DND-41 (cell line): ENCODE results near the gene MKX.

Experiments
- ATAC-seq: fragments of 200-7000 bp; cut with Tn5 transposase; 3 replicates; pipeline ENCODE4 v1.9.1; 2021; ENCODE audit warnings: low read depth; ENCODE audit not compliant: insufficient read depth
- DNase-seq: peaks from one replicate; pipeline ENCODE4 v3.0.0-alpha.2; 2020
- H2AFZ ChIP-seq: 2 replicates; pipeline ENCODE4 v1.6.0; 2012; ENCODE audit warnings: low read depth, low read length
- H3K27ac ChIP-seq: 2 replicates; pipeline ENCODE4 v1.5.1; 2012; ENCODE audit warnings: low read length, inconsistent platforms
- H3K27me3 ChIP-seq: fragments of 200-600 bp; sonication (generic); 2 replicates; pipeline ENCODE4 v1.6.0; 2012; ENCODE audit warnings: low read length, mild to moderate bottlenecking, inconsistent platforms; ENCODE audit not compliant: insufficient read depth, poor library complexity
- H3K36me3 ChIP-seq: 2 replicates; pipeline ENCODE4 v1.5.1; 2012; ENCODE audit warnings: low read length, inconsistent platforms; ENCODE audit not compliant: insufficient read depth
- H3K4me1 ChIP-seq: 2 replicates; pipeline ENCODE4 v1.5.1; 2012; ENCODE audit warnings: mild to moderate bottlenecking, low read length; ENCODE audit not compliant: insufficient read depth
- H3K4me2 ChIP-seq: 2 replicates; pipeline ENCODE4 v1.6.0; 2012; ENCODE audit warnings: mild to moderate bottlenecking, moderate library complexity, low read length, inconsistent platforms; ENCODE audit not compliant: insufficient read depth
- H3K4me3 ChIP-seq, 2 experiments: fragments of 200-600 bp in 1 of 2; shearing (Covaris generic) in 1 of 2; 2 replicates each; pipeline ENCODE4 v1.5.1; 2012 to 2016; ENCODE audit warnings: inconsistent platforms in 2 of 2, low read length in 2 of 2, mild to moderate bottlenecking in 2 of 2, low read depth in 1 of 2, moderate library complexity in 1 of 2
- H3K79me2 ChIP-seq: 2 replicates; pipeline ENCODE4 v1.6.0; 2012; ENCODE audit warnings: low read length, inconsistent platforms; ENCODE audit not compliant: insufficient read depth
- H3K9ac ChIP-seq: 2 replicates; pipeline ENCODE4 v1.6.0; 2012; ENCODE audit warnings: low read depth, mild to moderate bottlenecking, inconsistent platforms, low read length, moderate library complexity
- H3K9me3 ChIP-seq: 2 replicates; pipeline ENCODE4 v1.5.1; 2012; ENCODE audit warnings: low read length, moderate library complexity, mild to moderate bottlenecking, inconsistent platforms; ENCODE audit not compliant: insufficient read depth, severe bottlenecking
- H4K20me1 ChIP-seq: 2 replicates; pipeline ENCODE4 v1.6.0; 2012; ENCODE audit warnings: low read length; ENCODE audit not compliant: insufficient read depth
- CTCF ChIP-seq: IDR thresholded peaks from 2 replicates; pipeline ENCODE4 v1.5.1; 2012; ENCODE audit warnings: borderline replicate concordance, low read length, moderate library complexity, mild to moderate bottlenecking; ENCODE audit not compliant: poor library complexity, severe bottlenecking; ENCODE audit errors: extremely low read depth
- EZH2 ChIP-seq: IDR thresholded peaks from 3 replicates; pipeline ENCODE4 v1.6.1; 2012; ENCODE audit warnings: borderline replicate concordance, low read depth, mild to moderate bottlenecking, moderate library complexity, low read length, inconsistent platforms; ENCODE audit not compliant: severe bottlenecking

Gene MKX

DNA sequence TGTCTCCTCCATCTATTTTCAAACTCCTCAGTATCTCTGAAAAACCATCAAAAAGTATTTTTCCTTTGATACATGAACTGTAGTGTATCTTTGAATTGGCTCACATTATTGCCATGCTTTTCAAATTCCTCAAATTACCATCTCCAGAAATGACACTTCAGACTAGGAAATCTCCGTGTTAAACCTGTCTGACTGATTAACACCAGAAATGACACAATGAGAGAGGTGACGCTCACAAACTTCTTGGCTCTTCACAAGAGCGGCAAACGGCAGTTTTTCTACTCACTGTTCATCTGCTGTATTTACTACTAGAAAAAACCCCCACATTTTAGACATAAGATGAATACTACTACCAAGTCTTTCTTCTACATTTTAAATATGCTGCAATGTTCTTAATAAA lies 56.6 kb downstream of the MKX start:
- TF ChIP-seq CTCF (no peak), EZH2 (no peak)
- H3K27me3 ChIP-seq, result peaks cover 6% of the 10 kb centered on the region
- no peak overlapping the region for H2AFZ ChIP-seq
- ATAC-seq, result no peak
- H3K9ac ChIP-seq, result no peak overlapping the region
- H3K4me2 ChIP-seq, result no peak overlapping the region
- no peak for DNase-seq
- H3K9me3 ChIP-seq, result no peaks in the 10 kb centered on the region
- no peak overlapping the region for H3K4me3 ChIP-seq
- no peaks in the 10 kb centered on the region for H3K79me2 ChIP-seq
- no peaks in the 10 kb centered on the region for H3K36me3 ChIP-seq
- H3K4me1 ChIP-seq, result no peaks in the 10 kb centered on the region
- no peaks in the 10 kb centered on the region for H4K20me1 ChIP-seq
- no peak overlapping the region for H3K27ac ChIP-seq

DNA sequence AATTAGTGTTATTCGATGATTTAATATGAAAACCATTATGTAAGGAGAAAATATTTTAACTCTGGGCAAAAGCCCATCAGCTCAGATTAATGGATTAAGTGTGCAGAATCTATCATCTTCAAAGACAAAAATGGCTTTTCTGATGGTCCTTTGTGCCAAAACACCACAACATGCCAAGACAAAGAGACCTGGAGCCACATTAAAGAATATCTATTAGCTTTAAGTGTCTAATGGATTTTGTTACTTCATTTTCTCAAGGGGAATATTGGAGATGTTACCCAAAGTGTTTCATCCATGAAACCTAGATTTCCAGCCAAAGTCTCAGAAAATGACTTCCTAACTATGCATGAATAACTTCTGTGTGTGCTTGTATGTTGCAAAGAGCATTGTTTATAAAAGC lies 57.3 kb downstream of the MKX start:
- H3K79me2 ChIP-seq, result no peaks in the 10 kb centered on the region
- H4K20me1 ChIP-seq, result no peaks in the 10 kb centered on the region
- no peaks in the 10 kb centered on the region for H3K9me3 ChIP-seq
- H3K27ac ChIP-seq, result no peak overlapping the region
- H3K4me3 ChIP-seq, result no peak overlapping the region
- H3K27me3 ChIP-seq, result peaks cover 6% of the 10 kb centered on the region
- no peak overlapping the region for H3K9ac ChIP-seq
- ATAC-seq (no peak), DNase-seq (no peak)
- H3K4me2 ChIP-seq, result no peak overlapping the region
- TF ChIP-seq EZH2 (no peak), CTCF (no peak)
- no peaks in the 10 kb centered on the region for H3K36me3 ChIP-seq
- H3K4me1 ChIP-seq, result no peaks in the 10 kb centered on the region
- no peak overlapping the region for H2AFZ ChIP-seq

DNA sequence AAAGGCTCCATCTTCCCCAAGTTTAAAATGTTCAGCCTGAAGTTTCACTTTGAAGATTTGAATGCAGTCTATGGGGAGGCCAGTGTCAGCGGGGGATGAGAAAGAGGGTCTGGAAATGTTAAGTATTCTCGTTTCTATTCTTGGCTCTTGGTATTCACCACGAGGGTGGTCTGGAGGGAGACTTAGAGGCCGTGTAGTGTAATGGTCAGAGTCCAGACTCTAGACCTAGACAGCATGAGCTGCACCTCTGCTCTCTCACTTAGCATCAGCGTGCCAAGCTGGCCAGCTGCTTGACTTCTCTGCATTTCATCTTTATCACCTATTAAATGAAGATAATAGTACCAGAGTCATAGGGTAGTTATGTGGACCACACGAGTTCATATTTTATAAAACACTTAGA lies 57.9 kb downstream of the MKX start:
- no peaks in the 10 kb centered on the region for H4K20me1 ChIP-seq
- H2AFZ ChIP-seq, result no peak overlapping the region
- no peak for ATAC-seq

More for the DNA sequence above, 57.9 kb downstream of the MKX start:
- Histone ChIP-seq H3K4me1 (no peaks in the 10 kb centered on the region), H3K79me2 (no peaks in the 10 kb centered on the region), H3K27ac (no peak overlapping the region), H3K27me3 (peaks cover 4% of the 10 kb centered on the region), H3K9ac (no peak overlapping the region), H3K36me3 (no peaks in the 10 kb centered on the region), H3K9me3 (no peaks in the 10 kb centered on the region), H3K4me3 (no peak overlapping the region), H3K4me2 (no peak overlapping the region)
- TF ChIP-seq CTCF (no peak), EZH2 (no peak)
- no peak for DNase-seq
